GM21390 (cell line): ENCODE data around the gene TPM3.
"Not testable (repeated sequence)": the region's sequence is repeated elsewhere in the genome, so short reads cannot be mapped to it uniquely, and the experiment has no call there.

Experiments used
- ATAC-seq: cut with Tn5 transposase; IDR thresholded peaks from one replicate; pipeline ENCODE4 v1.9.1; 2021; ENCODE audit not compliant: unreplicated experiment

The TPM3 gene

DNA sequence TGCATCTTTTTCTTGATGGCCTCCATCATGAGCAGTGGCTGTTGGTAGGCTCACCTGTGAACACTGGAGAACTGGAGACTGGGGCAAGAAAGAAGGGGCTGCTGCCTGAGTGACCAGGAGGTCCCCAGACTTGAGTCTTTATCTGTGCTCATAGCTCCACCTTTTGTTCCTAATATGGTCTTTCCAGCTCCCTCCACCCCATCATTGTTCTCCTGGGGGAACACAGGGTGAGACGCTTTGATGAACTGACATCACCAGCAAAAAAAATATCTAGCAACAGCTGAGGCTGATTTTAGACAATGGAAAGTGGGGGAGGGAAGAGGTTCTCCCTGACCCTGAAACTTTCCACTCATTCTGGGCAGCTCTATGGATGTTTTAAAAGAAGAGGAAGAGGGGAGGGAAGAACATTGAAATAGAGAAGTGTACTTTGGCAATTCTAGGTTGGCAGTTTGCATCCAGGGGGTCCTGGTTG is at the start of gene TPM3:
Gene TPM3 (minus strand): TSS at position 111 of the 472 bp plus-strand sequence. CDS start 82 bp downstream, at position 29.
- ATAC-seq = no peak

DNA sequence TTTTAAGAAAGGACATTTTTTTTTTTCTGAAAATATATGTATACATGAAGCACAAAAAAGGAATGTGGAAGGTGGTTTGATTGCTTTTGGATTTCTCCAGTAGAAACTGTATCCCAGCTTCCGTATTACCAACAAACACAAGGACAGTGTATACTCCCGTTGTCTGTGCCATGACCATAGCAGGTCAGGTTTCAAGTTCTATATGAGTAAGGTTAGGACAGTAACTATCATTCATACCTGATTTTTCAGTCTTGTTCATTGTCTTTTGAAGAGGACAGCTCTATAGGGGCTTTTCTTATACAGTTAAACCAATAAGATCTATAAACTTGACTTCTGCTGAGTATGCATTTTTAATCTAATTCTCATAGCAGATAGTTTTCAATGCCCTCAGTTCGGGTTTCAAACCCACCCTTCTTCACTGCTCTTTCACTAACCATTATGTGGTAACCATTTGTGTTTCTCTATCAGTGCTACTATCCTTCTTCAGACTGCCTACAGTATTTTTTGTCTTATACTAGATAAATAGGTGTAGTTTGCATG is 48.5 kb upstream of the TPM3 start:
- no peak for ATAC-seq

DNA sequence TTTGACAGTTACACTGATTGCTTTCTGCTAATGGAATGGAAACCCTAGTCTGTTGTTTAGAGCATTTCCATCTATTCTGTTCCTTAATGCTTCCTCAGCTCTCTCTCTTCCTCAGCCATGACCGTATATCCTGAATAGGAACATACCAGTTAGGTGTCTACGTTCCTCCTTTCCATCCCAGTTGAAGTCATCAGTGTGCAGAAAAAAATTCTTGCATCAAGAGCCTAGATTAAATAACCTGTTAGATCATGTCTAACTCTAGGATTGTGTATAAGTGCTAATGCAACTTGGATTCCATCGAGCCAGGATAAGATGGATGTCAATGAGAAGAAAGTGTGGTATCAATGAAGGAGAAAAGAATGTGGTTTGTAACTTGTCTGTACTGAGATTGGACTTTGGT is 47.6 kb upstream of the TPM3 start:
- no peak for ATAC-seq

DNA sequence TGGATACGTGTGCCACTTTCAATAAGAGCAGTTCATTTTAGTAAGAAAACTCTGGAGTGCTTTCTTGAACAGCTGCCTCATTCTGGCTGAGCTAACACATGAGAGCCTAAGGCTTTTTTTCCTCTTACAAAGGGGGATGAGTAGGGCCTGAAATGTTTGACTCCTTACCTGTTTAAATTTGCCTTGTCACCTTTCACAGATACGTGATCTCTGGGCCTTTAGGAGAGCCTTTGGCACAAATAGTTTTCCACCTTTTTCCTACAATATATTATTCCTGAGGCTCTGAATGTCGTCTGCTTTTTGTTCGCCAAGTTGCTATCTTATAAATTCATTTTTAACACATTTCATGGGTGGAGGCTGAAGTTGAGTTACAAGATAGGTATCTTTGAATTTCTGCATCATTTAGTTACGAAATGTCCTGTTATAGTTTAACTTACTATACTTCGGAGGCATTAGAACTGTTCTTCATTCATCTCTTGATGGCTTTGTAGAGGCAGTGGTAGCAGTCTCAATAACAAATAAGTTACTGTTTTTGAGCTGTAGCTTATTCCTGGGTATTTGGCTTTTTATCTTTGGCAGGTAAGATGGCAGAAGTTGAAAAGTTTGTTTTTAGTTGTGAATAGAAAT is 46.1 kb upstream of the TPM3 start:
- ATAC-seq = no peak

DNA sequence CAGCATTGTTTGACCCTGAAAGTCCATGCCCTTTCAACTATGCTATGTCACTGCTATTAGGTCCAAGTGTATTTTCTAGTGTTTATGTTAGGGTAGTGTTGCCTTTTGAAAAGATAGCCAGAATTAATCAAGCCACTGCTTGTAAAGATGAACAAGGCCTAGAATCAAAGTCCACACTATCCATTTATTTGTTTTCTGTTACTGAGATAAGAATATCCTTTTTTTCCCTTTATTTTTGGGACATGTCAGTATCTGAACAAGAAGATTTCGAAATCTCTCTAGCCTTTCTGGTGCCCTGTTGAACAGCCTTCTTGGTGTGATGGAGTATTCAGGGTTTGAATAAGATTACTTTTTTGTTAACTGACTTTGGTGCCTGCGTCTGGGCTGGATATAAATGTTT is 45.5 kb upstream of the TPM3 start:
- ATAC-seq = no peak

DNA sequence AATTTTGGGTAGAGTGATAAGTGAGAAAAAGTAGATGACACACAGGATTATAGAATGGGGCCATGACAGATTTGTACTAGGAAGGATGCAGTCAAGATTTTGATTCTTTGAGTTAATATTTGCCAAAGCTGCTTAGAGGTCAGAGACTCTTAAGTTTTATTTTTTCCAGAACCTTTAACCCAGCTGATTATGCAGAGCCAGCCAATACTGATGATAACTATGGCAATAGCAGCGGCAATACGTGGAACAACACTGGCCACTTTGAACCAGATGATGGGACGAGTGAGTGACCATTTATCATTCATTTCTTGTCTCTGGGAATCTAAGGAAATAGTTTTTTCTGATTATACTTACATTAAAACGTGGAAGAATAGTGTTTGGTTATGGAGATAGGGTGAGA is 45.0 kb upstream of the TPM3 start:
- no peak for ATAC-seq

DNA sequence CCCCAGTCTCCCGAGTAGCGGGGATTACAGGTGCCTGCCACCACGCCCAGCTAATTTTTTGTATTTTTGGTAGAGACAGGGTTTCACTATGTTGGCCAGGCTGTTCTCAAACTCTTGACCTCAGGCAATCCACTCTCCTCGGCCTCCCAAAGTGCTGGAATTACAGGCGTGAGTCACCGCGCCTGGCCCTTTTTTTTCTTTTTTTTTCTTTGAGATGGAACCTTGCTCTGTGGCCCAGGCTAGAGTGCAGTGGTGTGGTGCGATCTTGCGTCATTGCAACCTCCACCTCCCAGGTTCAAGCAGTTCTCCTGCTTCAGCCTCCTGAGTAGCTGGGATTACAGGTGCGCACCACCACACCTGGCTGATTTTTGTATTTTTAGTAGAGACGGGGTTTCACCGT is 41.2 kb upstream of the TPM3 start:
- ATAC-seq = not testable (repeated sequence)

DNA sequence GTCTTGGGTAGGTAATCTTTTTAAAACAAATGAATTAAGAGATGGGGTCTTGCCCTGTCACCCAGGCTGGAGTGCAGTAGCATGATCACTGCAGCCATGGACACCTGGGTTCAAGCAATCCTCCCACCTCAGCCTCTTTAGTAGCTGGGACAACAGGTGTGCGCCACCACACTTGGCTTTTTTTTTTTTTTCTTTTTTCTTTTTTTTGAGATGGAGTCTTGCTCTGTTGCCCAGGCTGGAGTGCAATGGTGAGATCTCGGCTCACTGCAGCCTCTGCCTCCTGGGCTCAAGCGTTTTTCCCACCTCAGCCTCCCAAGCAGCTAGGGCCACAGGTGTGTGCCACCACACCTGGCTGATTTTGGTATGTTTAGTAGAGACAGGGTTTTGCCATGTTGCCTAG is 39.2 kb upstream of the TPM3 start:
- ATAC-seq = not testable (repeated sequence)

DNA sequence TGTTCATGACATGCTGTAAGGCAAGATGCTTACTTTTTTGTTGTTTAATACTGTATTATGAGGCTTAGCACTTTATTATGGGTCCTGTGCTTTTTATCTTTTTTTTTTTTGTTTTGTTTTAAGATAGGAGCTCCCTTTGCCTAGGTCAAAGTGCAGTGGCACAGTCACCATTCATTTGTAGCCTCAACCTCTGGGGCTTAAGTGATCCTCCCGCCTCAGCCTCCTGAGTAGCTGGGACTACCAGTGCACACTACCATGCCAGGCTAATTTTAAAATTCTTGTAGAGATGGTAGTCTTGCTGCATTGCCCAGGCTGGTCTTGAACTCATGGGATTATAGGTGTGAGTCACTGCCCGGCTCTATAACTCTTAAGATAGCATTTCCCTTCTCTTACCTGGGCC is 33.5 kb upstream of the TPM3 start:
- ATAC-seq = no peak

DNA sequence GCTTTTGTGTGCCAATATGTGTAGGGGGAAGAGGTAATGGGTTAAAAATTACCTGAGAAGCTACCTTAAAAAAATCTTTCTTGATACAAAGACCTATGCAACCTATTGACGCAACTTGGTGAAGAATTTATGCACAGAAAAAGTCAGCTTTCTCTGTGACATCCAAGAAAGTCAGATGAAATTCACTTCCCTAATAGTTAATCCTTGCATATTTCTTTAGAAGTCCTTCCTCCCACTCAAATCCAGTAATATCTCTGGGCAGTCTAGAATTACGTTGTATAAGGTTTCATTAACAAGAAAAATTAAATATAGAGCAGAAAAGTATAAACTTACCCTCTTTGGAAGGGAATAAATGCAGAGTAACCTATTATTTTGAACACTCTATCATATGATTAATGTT is 31.7 kb upstream of the TPM3 start:
- no peak for ATAC-seq

DNA sequence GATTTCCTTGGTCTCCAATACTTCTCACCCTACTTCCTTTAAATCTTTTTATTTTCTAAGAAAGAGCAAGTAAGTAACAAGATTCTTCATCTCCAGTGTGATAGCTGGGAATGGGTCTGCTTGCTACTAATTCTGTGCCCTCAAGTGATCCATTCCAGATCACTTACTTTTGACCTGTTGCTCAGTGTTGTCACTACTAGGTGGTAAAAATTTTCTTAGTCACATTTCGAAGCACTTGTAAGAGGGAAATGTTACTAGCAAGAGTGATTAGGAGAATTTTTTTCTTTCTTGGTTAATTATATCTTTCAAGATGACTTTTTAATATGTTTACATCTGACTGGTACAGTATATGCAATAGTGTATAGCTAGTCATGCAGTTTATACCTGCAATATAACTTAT is 31.0 kb upstream of the TPM3 start:
- ATAC-seq = no peak

DNA sequence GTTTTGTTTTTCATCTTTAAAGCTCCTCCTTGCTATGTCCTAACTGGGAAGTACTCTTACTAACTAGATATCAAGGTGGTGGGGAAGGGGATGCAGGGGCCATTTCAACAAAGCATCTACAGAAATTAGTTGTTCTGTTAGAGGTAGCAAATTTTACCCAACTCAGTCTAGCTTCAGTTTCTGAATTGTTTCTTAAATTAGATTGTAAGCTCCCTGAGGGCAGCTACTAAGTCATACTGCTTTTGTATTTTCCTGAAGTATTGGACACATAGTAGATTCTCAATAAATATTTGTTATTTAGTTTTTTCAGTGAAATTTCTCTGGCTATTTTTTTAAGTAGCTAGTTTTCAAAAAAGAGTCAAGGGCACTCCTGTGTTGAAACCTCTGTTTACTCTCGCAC is 30.6 kb upstream of the TPM3 start:
- no peak for ATAC-seq

DNA sequence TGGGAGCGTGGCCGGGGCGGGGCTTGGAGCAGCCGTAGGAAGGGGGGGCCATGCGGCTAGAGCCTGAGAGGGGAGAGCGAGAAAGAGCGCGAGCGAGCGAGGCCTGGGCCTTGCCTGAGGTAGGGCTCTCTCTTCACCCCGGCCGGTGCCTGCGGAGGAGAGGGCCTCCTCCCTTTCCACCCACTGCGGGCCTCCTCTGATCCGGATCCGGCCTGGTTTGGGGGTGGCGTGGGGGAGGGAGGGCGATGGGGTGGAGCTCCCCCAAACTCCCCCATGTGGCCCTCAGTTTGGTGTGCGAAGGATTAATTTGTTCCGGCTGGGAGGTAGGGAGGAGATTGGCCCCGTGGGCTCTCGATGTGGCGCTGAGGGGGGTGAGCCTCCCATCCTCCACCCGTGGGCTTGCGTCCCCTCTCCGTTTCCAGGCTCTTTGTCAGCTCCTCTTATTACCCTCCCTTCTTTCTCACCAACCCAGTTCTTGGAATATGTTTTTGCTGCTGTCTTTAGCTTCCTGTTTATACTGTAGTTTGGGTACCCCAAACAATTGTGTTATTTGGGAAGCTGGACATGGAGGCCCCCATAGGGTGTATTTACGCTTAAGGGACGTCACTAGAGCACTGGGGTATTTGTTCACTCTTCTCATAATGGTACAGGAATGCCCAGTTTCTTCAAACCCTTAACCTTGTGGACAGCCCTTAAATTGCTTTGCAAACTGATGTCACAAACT is 29.5 kb upstream of the TPM3 start:
- no peak for ATAC-seq

DNA sequence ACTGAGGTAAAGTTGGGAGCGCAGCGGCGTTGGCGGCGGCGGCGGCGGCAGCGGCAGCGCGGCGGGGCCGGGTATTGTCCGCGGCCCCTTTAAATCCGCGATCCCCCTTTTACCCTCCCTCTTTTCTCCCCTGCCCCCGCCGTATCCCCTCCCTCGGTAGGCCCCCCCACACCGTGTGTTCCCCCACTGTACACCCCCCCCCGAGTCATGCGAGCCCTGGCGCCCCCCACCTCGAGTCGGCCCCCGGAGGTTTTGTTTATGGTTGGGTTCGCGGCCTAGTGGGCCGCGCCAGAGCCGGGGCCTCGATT is 29.0 kb upstream of the TPM3 start:
- no peak for ATAC-seq

DNA sequence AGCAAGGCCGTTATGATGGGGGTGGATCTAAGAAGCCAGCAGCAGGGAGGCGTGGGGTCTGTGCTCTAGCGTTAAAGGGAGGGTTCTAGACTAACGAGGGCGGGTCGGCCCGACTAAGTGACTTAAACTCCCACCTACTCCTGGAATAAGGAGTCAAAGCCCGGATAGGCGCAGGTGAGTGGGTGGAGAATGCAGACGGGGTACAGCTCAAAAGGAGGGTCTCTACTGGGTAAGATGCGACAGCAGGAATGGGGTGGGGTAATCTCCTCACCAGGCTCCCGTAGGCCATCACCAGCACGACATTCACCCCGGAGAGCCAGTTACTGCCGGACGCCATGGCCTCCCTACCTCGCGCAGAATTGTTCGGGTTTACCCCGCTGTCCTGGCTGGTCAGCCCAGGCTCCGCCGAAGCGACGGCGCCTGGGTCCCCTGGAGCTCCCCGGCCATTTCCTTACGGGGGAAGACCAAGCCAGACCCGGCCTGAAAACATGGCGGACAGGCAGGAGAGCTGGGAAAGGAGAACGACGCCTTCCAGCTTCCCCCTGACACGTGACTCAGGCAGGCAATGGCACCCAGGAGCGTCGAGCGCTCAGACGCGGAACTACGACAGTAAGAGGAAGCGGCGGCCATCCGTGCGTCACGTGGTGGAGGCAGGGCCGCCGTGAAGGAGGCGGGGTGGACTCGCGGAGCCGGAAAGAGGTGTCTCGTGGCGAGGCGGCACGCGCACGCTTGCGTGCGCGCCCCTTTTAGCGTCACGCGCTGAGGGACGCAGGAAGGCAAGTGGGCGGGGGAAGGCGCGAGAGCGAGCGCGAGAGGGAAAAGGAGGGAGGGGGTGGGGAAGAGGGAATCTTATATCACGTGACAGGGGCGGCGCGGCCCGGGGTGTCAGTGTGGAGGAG is 28.4 kb upstream of the TPM3 start, which contains the start of gene UBAP2L:
Gene UBAP2L (plus strand): TSS at position 885 of the 899 bp plus-strand sequence. CDS start 4,169 bp downstream, outside the sequence.
- peak; percentile 86 for ATAC-seq

DNA sequence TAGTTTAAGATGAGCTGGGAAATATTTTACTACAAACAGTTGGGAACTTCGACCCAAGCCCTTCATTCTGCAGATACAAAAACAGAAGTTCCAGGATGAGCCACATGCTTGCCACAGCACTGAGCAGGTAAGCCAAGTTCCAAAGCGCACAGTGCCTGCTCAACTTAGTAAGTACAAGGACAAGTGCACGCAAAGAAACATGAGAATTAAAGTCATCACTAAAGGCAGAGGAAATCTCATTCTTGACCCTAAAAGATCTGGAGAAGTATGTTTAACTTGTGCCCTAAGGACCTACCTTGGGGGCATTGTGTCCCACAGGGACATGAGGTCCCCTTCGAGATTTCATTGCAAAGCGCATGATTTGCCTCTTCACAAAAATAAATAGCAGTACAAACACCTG is 27.6 kb upstream of the TPM3 start:
- no peak for ATAC-seq

DNA sequence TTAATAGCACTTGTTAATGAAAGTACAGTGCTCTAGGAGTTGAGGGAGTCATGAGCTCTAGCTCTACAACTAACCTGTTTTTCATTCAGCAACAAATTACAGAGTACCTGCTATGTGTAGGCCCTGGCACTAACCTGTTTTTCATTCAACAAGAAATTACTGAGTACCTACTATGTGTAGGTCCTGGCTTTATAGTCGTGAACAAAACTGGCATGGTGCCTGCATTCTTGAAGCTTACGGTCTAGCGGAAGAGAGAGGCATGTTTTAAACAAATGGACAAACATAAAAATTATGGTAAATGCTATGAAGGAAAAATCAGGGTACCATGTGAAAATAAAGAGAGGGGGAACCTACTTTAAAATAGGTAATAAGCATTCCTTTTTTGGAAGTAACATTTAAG is 26.6 kb upstream of the TPM3 start:
- ATAC-seq = no peak

DNA sequence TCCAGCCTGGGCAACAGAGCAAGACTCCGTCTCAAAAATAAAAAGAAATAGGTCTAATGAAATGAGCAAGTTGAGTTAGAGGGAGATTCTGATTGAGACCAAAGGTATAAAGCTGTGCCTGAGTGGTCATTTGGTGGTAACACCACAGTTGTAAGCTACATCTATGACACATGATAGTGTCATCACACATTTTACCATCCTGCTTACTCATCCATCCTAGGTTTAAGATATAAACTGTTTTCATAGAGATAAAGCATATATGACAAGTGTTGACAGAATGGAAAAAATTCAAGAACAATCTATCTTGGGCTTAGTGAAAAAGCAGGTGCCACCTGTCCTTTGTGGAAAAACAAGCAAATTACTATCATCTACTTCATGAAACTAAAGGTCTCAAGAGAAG is 21.4 kb upstream of the TPM3 start:
- no peak for ATAC-seq

DNA sequence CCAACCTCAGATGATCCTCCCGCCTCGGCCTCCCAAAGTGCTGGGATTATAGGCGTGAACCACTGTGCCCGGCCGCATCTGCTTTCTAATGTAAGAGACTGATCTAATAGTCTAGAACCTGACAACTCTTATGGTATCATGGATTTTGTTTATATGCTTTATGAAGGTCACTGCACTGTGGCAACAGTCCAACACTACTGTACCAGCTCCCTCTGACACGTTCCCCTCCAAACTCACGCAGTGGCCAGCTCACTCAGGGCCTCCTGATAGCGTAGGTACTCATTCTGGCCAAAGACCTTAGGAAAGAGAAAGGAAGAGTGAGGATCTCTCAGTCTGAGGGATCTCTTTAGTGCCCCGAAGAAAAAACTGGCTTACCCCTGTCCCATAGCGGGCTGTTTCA is 20.2 kb upstream of the TPM3 start:
- no peak for ATAC-seq

DNA sequence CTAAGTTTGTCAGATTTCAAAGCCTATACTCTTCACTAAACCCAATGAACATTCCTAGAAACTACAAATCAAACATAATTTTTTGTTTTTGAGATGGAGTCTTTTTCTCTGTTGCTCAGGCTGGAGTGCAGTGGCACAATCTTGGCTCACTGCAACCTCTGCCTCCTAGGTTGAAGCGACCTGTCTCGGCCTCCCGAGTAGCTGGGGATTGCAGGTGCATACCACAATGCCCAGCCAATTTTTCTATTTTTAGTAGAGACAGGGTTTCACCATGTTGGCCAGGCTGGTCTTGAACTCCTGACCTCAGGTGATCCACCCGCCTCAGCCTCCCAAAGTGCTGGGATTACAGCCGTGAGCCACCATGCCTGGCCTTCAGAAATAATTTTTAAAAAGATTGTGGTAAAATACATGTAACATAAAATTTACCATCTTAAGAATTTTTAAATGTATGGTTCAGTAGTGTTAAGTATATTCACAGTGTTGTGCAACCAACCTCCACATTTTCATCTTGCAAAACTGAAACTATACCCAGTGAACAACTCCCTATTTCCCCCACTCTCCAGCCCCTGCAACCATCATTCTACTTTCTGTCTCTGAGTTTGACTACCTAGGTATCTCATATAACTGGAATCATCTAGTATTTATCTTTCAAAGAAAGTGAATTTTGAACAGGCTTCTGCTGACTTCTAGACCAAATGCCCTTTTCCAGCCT is 16.9 kb upstream of the TPM3 start:
- no peak for ATAC-seq

DNA sequence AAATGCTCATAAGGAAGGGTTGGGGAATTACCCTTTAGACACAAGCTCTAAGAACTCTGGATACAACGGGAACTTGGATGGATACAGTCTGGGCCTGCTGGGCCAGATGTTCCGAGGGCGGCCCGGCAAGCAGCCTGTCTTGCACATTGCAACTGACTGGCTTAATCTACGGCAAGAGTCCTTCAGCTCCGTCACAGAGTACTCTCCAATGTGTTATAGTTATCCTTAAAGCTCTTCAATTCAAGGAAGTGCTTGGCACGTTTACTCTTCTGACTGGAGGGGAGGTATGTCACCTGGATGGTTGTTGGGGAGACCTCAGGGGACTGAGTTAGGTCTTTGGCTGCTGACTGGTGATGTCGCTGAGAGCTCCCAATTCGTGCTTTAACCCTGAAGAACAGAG is 15.4 kb upstream of the TPM3 start:
- no peak for ATAC-seq
